Activated naive CD4-positive, alpha-beta T cell treated with Interleukin-2 at 50 U/mL for 16 hours (primary cell): ENCODE measurements around the gene LMF1.

Source experiments
- DNase-seq: peaks from one replicate; pipeline ENCODE4 v3.0.0-alpha.2; 2020

LMF1 gene

DNA sequence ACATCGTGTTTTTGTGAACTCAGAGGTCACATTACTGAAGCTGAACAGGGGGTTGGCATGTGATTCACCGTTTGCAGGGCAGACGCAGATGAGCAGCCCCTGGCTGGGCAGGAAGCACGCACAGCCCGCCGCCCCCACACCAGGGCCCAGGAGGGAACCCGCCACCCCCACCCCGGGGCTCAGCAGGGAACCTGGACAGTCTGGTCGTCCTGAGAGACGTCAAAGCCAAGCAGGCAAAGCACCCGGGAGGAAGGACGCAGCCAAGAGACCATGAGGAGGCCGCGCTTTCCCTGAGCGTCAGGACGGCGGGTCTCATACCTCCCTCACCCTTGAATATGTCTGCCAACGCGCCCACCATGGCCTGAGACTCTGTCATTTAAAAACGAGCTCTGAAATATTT, 60.6 kb downstream of the LMF1 start:
- no peak for DNase-seq

DNA sequence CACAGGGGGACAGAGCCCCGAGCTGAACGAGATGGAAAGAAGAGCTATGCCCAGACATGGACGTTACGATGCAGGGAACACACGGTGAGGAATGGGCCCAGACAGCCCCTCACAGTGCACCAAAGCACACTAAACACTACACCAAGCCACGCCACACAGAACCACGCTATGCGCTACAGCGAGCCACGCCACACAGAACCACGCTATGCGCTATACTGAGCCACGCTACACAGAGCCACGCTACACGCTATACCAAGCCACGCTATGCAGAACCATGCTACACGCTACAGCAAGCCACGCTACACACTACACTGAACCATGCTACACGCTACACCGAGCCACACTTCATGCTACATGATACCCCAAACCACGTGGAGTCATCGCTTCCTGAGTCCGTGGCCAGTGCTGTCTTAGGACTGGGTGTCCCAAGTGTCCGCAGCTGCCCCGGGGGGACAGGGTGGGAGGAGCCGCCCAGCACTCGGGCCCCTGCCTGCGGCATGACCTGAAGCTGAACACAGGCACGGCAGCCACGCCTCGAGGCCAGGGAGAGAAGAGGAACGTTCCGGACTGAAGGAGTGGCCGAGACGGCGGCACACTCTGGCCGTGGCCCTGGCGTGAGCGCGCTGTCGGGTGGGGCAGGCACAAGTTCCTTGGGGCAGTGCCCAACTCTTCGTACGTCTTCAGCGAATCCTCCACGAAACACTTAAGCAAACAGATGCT, 61.3 kb downstream of the LMF1 start:
- DNase-seq: no peak

DNA sequence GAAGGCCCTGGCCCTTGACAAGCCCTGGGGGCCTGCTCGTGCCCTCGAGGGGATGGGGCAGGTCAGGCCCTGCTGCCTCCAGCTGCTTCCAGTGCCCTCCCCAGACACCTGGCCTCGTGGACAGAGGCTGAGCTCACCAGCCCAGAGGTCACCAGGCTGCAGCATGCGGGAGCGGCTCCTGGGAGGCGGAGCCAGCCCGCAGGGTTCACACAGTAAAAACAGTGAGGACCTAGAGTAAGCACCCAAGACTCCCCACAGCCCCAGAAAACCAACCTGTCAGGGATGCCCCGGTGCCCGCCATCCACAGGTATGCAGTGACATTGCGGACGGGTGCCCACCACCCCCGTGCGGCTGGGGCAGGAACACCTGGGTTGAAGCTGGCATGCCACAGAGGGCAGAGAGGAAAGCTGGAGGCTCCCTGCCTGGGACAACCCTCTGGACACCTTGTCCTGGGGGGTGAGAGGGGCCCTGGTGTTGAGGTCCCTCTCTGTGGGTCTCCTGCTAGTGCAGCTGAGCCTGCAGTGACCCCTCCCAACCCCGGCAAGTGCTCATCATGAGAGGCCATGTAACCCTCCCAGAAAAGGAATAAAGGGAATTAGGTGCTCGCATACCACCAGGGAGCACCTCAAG, 62.1 kb downstream of the LMF1 start:
- DNase-seq: no peak

DNA sequence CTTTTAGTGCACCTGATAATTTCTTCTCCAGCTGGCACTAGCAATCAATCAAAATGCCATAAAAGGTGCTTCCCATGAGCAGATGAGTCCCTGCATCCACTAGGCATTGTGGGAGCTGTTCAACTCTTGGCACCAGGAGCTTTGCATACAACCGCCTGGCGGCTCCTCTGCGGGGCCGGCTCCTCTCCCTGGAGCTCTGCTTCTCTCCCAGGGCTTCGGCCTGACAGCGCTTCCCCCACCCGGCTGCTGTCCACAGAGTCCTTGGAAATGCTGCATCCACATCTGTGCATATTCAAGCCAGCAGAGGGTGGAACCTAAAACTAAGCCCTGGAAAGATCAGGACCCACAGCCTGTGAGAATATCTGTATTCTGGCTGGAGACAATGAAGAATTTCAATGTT, 62.9 kb downstream of the LMF1 start:
- DNase-seq: no peak

DNA sequence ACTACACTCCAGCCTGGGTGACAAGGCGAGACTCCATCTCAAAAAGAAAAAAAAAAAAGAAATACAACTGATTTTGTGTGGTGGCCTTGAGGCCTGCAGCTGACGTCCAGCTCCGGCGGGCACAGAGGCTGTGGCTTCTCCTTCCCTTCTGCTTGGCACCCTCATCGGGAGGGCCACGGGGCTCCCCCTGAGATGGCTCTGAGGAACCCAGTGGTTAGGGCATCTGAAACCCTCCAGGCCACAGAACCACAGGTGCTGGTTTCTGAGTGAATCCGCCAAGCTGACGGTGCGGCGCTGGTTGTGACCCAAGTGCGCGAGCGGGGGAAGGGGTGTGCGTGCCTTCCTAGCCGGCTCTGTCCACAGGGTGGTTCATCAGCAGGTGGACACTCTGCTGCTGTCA, 63.4 kb downstream of the LMF1 start:
- no peak for DNase-seq

DNA sequence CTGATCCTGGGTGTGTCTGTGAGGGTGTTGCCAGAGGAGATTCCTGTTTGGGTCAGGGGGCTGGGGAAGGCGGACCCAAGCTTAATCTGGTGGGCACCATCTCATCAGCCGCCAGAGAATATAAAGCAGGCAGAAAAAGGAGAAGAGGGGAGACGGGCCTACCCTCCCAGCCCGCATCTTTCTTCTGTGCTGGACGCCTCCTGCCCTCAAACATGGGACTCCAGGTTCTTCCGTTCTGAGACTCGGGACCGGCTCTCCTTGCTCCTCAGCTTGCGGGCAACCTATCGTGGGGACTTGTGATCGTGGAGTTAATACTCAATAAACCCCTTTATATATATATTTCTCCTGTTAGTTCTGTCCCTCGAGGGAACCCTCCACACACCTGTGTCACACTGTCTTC, 64.5 kb downstream of the LMF1 start:
- no peak for DNase-seq

DNA sequence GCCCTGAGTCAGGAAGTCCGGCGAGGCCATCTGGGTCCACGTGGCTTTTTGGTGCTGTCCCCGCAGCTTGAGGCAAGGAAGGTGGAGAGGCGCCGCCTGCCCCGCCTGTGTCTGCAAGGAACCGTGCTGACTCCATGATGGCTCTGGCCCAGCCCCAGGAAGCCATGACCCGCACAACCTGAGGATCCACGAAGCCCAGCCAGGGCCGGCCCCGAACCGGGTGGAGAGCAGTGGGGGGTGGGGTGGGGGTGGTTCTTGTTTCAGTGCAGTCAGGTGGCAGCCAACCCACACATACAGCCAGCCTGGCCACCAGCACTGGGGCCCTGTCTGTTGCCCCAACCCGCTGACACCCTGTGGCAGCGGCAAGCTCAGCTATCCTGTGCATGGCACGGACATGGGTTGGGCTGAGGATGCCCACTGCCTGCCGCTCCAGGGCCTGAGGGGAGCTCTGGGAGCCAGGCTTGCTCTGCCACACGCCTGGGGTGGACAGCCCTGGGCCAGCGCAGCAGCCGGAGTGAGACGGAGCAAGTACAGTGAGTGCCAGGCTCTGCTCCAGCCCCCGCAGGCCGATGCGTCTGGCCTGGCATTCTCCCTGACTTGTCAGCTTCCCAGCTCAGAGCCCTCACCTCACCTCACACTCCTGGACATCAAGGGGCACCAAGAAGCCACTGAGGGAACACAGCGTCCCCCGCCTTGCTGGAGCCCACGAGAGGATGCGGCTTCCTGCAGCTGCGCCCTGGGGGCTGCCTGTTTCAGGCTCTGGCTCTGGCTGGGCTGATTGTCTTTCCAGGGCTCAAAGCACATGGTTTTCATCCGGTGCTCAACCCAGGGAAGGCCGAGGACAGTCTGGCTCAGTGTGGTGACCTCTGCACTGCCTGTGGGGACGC, 68.8 kb downstream of the LMF1 start:
- no peak for DNase-seq

DNA sequence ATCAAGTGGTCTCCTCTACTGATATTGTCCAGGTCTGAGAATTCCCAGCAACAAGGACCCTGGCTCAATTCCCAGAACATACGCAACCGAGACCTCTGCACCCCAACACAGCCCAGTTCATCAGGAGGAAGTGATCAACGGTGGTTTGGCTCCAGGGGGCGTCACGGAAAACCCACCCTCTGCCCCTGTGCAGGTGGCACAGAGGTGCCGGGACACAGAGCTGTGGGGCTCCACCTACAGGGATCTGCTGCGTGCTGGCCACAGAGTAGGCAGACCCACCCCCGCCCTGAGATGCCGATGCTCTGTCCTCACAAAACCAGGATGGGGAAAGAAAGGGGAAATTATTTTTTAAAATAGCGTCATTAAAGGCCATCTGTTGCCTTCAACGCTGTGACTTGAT, 69.6 kb downstream of the LMF1 start:
- no peak for DNase-seq

DNA sequence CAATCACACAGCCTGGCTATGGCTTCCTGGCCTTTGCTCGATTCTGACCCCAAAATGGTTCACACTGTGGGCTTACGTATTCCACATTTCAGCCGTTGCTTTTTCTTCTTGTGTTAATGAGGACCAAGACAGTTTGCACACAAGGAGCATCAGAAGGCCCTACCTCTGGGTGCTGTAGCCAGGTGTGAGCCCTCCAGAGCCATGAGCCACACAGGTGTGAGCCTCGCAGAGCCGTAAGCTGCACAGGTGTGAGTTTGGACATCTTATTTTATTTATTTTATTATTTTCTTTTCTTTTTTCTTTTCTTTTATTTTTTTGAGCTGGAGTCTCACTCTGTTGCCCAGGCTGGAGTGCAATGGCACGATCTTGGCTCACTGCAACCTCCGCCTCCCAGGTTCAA, 70.6 kb downstream of the LMF1 start:
- DNase-seq: no peak

DNA sequence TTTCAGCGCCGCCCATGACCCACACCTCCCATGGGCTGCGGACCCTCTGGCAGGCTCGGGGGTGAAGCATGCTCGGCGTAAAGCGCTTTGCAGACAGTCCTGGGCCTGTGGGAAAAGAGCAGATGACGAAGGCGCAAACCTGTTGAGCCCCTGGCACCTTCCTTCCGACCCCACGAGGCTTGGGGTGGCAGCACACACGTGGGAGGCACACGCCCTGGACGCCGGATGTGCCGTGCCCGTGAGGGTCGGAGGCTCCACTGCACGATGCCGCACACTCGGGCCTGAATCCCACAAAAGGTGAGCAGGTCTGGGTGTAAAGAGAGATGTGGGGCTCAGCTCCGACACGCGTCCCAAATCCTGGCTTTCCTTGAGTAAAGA, 71.1 kb downstream of the LMF1 start:
- DNase-seq: no peak

DNA sequence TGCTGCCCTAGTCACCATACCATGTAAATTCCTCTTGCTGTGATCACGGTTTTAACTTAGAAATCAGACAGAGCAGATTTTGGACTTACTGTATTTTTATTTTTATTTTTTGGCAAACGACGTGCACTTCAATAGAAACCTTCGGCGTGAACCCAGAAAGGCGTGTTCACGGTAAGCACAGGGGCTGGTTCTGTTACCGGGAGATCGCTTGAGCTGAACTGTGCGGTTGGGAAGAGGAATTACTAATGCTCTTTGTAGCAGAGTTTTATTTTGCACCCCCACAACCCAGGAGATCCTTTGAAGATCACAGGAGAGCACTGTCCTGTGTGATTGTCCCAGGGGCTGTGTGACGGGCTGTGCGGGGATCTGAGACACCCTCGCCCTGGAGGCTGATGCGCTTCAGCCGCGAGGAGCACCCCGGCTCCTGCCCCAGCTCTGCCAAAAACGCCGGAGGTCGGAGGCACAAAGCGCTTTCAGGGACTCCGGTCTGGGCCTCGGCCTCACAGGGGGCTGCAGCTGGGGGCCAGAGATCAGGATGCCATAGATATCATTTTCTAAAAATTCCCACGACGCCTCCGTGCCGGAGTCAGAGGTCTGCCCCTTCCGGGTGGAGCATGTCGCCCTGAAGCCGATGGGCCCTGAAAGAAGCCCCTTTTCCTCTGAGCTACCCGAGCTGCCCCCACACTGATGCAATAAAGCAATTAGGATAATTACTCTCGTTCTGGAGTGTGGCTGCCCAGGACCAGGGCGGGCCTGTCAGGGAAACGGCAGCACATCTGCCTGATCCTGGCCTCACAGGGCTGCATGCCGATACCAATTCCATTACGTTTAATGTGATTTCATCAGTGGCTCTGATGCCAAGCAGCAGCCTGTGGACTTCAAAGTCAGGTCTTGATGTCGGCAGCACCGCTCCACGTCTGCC, 71.8 kb downstream of the LMF1 start:
- DNase-seq: no peak

DNA sequence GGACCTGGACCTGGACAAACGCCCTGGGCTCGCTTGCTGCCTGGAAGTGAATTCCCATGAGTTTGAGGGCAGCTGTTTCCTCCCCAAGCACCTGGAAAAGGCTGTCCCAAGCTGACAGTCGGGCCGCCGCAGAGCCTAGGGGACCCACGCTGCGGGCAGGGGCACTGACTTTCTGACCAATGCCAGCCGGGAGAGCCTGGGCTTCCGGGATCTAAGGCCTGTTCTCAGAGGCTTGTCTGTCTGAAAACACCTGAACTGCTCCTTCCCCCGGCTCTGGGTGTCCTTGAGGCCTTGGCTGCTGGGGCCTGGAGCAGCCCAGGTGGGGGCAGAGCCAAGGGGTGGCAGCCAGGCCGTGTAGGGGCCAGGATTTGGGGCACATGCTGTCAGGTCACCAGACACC, 72.6 kb downstream of the LMF1 start:
- no peak for DNase-seq

DNA sequence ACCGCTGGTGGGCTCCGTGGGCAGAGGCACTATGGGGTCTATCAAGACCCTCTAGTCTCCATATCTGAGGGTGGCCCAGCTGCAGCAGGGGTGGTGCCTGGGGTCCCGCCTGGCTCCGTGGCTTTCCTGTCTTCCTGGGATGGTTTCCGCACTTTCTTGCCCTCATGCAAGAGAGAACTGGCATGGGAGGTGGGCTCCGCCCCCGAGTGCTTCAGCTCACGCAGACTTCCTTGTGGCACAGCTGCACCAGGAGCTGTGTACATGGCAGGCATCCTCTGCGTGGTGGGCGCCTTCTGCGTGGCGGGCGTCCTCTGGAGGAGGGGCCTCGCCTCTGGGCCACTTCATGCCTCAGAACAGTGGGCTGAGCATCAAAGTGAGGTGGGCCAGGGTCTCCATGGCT, 73.1 kb downstream of the LMF1 start:
- no peak for DNase-seq

DNA sequence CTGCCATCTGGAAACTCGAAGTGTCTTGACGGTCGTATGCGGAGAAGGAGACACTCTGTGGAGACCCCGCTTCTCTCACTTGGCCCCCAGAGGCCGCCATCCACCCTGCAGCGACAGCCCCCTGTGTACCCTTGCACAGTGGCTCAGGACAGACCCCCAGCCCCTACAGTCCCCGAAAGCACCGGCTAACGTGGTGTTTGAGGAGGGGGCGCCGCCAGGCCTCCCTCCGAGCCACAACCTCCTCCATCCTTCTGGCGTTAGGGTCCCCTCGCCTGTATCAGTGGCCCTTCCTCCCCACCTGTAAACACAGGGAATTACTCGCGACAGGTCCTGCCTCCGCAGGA, 73.6 kb downstream of the LMF1 start:
- DNase-seq: no peak

DNA sequence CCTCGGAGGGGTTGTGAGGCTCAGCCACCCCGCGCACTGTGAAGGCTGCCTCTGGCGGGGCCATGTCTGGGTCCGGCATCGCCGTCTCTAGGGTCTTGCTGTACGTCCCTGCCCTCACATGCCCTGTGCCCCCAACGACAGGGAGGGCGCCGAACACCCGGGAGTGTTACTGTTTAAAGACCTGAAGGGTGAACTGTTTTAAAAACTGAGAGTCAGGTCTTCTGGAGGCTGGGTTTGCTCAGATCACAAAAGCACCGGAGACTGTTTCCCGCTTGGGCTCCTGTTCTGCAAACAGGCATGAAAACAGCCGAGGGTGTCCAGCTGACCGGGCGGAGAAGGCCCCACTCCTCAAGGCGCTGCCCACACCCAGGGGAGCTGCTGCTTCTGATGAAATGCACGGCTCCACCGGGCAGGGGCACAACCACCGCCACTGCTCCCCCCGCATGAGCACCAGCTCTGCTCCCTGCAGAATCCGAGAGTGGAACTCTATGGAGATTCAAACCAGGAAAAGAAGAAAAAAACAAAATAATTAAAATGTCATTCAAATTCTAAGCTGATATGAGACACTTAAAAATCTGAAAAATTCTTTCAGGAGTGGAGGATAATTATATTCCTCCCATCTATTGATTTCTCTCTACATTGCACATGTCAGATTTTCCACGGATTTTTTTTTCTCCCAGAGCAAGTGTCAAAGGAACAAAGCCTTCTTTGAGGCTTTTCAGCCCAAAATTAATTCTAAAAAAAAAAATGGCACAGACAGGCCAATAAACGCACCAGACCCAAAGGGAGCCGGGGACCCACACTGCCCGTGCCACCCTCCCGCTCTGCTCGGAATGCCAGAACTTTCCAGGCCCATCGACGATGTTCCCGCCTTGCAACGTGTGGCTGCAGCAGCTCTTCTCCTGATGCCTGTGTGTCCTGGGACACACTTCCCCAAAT, 74.3 kb downstream of the LMF1 start:
- DNase-seq: no peak

DNA sequence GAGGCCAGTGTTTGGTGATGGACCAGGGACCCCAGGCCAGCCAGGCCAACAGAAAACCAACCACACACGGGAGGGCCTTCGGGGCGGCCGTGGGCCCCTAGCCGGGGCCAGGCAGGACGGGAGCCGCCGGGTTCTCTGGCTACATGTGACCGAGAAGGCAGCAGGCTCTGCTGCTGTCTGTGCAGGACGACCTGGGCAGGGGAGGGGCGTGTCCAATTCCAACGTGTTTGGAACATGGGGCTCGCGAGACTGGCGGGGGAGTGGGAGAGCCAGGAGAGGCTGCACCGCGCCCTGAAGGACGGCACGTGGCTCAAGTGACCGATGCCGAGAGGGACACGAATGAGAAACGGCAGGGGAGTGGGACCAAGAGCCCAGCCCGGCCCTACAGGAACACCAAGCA, 75.4 kb downstream of the LMF1 start:
- DNase-seq: no peak

DNA sequence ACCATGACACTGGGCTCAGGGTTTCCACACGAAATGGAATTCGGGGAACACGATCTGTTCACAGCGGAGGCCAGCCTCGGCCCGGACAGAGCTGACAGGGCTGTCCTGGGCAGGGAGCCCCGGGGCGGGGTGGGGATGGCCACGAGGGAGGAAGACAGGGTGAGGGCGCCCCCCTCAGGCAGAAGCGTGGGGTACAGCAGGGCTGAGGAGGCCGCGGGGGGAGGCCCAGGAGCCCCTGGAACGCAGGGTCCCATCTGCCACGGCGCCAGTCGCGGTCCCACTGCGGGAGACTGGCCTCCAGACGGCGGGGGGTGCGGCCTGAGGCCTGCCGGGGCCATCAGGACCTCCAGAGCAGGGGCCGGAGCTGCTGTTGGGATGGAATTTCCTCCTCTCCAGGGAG, 75.9 kb downstream of the LMF1 start:
- DNase-seq: no peak

DNA sequence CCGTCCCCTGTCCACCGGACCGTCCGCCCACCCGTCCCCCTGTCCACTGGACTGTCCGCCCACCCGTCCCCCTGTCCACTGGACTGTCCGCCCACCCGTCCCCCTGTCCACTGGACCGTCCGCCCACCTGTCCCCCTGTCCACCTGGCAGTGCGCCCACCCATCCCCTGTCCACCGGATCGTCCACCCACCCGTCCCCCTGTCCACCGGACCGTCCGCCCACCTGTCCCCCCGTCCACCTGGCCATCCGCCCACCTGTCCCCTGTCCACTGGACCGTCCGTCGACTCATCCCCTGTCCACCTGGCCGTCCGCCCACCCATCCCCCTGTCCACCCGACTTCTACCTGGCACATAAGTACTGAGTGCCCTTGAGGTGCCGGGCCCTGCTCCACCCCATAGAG, 76.6 kb downstream of the LMF1 start:
- no peak for DNase-seq

DNA sequence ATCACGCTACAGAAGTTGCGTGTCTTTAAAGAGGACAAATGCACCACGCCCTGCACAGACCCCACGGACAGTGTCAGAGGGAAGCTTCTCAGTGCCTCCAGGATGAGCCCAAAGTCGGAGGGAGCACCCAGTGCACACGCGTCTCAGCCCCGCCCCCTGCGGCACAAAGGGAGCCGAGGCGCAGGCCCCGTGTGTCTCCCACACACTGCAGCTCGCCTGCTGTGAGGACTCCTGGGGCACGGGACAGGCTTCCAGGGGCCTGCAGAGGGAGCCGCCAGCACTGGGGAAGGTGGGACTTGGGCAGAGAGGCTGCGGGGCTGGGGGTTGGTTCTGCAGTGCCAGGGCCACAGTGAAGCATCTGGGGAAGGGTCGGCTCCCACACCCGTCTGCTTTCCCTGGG, 77.4 kb downstream of the LMF1 start:
- no peak for DNase-seq

DNA sequence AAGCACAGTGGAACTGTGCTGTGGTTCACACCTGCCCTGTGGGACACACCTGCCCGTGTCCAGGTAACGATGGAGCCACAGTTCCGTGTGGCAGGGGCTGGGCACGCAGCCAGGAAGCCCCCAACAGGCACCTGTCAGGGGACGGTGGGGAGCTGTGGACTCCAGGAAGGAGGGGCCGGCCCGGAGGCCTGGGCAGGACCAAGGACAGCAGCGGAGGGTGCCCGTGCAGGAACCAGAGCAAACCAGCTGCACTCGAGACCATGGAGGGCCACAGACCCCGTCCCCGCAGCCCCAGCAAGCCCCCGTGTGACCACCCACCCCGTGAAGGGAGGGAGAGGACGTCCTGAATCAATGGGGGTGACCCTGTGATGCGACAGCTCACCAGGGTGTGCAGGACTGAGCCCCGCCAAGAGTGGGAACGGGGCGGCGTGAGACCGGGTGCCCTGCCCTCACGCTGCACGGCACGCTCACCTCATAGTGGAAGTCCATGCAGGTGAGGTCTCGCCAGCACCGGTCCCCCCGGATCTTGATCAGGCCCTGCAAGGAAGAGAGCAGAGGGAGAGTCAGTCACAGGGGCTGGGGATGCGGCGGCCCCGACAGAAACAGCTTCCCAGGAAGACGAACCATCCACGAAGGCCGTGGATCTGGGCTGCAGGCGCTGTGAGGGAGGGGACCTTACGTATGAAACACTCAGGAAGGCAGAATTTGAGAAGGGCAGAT, 78.1 kb downstream of the LMF1 start:
- no peak for DNase-seq

DNA sequence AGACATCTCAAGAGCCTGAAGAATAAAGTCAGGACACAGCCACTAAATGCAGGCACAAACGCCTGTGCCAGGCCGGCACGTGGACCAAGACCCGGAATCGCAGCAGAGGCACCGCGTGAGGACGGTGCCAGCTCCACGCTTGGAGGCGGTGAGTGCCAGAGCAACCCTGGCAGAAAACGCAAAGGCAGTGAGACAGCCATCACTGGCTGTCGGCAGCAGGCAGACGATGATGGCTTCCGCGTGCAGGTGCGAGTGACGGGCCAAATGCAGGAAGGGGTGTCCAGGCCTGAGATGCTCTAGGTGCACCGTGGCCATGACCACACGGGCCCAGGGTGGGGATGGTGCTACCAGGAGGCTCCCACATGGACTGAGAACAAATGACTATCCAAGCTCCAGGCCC, 78.8 kb downstream of the LMF1 start:
- DNase-seq: no peak
